Measurements from ENCODE around the gene PRKACA.

PRKACA gene

DNA sequence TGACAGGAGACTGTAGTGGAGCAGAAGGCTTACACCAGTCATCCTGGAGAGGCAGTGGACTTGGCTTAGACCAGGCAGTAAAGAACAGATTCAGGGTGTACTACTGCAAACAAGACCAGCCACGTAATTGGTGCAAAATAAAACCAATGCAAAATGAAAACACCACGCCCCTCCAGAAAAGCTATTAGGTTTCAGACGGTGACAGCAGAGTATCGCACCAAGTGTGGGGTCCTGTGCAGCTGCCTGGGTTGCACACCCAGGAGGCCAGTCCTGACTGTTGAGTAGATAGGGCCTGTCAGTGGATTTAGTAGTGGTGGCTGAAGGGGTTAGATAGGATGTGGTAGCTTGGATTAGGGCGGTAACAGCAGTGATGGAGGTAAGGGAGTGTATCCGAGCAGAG, 5.4 kb upstream of the PRKACA start:
- no peak overlapping the region for H3K4me3 ChIP-seq (ENCODE audit: low read depth, low read length)
- TF ChIP-seq MYC (IDR thresholded peaks at IDR 0.05; ENCODE audit: low read depth, low read length) (no peak), POLR2A (IDR thresholded peaks at IDR 0.05; ENCODE audit: extremely low read depth, insufficient read length) (no peak)
- TF ChIP-seq, protein P1, sequence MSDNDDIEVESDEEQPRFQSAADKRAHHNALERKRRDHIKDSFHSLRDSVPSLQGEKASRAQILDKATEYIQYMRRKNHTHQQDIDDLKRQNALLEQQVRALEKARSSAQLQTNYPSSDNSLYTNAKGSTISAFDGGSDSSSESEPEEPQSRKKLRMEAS (IDR thresholded peaks at IDR 0.05; ENCODE audit: low read depth, low read length): no peak
- TF ChIP-seq, protein P2, sequence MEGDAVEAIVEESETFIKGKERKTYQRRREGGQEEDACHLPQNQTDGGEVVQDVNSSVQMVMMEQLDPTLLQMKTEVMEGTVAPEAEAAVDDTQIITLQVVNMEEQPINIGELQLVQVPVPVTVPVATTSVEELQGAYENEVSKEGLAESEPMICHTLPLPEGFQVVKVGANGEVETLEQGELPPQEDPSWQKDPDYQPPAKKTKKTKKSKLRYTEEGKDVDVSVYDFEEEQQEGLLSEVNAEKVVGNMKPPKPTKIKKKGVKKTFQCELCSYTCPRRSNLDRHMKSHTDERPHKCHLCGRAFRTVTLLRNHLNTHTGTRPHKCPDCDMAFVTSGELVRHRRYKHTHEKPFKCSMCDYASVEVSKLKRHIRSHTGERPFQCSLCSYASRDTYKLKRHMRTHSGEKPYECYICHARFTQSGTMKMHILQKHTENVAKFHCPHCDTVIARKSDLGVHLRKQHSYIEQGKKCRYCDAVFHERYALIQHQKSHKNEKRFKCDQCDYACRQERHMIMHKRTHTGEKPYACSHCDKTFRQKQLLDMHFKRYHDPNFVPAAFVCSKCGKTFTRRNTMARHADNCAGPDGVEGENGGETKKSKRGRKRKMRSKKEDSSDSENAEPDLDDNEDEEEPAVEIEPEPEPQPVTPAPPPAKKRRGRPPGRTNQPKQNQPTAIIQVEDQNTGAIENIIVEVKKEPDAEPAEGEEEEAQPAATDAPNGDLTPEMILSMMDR (IDR thresholded peaks at IDR 0.05; ENCODE audit: low read depth, low read length): no peak
- DNase-seq (ENCODE audit: low read depth): no peak

DNA sequence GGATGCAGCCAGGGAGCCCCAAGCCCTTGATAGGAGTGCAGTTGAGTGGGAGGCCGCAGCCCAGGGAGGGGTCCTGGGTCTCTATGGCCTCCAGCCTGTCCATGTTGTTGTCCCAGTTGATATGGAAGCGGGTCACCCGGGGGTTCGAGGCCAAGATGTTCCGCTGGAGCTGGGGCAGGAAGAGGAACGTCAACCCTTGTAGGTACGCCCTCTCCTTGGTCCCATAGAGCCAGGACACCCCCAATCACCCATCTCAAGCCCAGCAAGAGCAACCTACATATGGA, 2.9 kb upstream of the PRKACA start:
- no peak for DNase-seq (ENCODE audit: low read depth)
- TF ChIP-seq, protein P2 (IDR thresholded peaks at IDR 0.05; ENCODE audit: low read depth, low read length): no peak
- TF ChIP-seq POLR2A (IDR thresholded peaks at IDR 0.05; ENCODE audit: extremely low read depth, insufficient read length): no peak
- TF ChIP-seq, protein P1 (IDR thresholded peaks at IDR 0.05; ENCODE audit: low read depth, low read length): no peak
- no peak for TF ChIP-seq MYC (IDR thresholded peaks at IDR 0.05; ENCODE audit: low read depth, low read length)
- H3K4me3 ChIP-seq (ENCODE audit: low read depth, low read length): no peak overlapping the region

DNA sequence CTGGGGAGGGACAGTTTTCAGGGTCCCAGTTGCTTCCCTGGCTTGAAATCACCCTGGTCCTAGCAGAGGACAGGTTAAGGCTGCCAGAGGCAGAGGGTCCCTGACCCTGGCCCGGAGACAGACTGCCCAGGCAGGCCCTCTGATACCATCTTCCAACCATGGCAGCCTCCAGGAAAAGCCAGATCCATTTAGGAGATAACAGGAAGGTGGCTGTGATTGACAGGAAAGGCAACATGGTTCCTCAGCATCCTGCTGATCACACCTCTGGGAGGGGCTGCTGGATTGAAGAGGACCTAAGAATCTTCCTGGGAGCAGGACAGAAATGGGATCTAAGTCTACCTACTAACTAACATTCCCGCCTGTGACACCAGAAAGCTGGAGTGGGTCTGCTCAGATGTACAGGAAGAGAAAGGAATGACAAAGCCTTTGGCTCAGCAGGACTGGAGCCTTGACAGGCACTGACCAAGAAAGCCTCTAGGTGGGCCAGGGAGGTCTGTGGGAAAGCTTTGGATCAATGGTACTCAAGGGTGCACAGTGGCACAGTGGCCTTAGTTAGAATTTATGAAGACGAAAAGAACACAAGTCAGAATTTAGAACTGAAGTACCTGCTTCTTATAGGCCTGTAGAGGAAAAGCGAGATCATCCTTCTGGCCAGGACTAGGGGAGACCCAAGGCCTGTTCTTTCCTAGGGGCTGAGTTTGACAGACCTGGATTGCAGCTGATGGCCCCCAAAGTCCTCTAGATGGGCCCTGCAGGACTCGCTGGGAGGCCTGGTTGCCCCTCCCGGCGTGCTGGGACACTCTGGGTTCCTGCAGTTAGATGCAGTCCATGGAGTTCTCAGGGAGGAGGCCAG, 2.3 kb upstream of the PRKACA start:
- DNase-seq (ENCODE audit: low read depth): no peak
- no peak for TF ChIP-seq POLR2A (IDR thresholded peaks at IDR 0.05; ENCODE audit: extremely low read depth, insufficient read length)
- TF ChIP-seq, protein P1 (IDR thresholded peaks at IDR 0.05; ENCODE audit: low read depth, low read length): no peak
- TF ChIP-seq, protein P2 (IDR thresholded peaks at IDR 0.05; ENCODE audit: low read depth, low read length): no peak
- no peak for TF ChIP-seq MYC (IDR thresholded peaks at IDR 0.05; ENCODE audit: low read depth, low read length)
- H3K4me3 ChIP-seq (ENCODE audit: low read depth, low read length): peak overlapping the region; percentile 54

DNA sequence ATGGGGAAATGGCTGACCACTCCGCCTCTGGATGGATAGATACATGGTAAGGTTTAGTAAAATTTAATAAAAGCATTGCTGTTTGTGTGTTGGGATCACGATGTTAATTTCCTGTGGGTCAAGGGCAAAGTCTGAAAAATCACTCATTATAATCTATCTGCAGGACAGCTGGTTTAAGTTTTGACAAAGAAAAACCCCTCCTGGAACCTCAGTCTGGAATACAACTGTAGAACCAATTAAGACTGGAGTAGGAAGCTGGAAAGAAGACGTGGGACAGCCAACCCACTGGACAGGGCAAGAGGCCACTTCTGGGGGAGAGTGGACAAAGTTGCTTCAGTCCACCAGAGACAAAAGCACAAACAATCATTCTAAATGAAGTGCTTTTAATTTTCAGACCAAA, 1.6 kb upstream of the PRKACA start:
- no peak for TF ChIP-seq POLR2A (IDR thresholded peaks at IDR 0.05; ENCODE audit: extremely low read depth, insufficient read length)
- peak overlapping the region; percentile 54 for H3K4me3 ChIP-seq (ENCODE audit: low read depth, low read length)
- no peak for DNase-seq (ENCODE audit: low read depth)

DNA sequence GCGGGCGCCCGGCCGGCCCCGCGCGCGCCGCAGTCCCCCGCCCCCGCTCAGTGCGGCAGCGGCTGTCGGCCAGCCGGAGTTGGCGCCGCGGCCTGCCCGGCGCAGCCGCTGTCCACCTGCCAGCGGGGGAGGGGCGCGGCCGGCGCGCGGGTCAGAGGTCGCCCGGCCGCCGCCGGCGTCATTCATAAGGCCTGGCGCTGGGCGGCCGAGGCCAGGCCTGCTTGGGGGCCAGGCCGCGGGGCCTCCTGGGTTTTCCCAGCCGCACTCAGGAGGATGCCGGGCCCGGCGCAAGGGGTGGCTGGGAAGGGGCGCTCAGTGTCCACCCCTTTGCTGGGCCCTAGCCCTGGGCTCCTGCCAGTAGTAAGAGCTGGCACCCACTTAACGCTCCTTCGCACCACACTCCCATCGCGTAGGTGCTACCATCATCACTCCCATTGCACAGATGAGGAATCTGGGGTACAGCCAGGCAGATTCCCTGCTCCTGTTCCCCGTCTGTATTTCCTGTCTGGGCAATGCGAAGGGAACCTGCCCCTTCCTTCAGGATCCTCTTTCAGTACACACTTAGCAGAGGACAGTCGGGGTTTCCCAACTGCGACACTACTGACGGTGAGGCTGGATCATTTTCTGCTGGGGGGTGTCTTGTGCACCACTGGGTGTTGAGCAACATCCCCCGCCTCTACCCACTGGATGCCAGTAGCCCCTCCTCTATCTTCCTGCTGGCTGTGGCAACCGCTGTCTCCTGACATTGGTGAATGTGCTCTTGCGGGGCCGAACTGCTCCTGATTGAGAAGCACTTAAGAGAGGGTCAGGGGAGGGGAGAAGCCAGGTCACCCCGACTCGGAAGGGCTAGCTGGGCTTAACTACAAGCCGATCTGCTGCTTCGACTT, 846 bp upstream of the PRKACA start:
- H3K4me3 ChIP-seq (ENCODE audit: low read depth, low read length): peak overlapping the region; percentile 54
- peak; percentile 96 for DNase-seq (ENCODE audit: low read depth)
- peak; percentile 42 for TF ChIP-seq MYC (IDR thresholded peaks at IDR 0.05; ENCODE audit: low read depth, low read length)
- TF ChIP-seq POLR2A (IDR thresholded peaks at IDR 0.05; ENCODE audit: extremely low read depth, insufficient read length): peak; percentile 53
- TF ChIP-seq, protein P2 (IDR thresholded peaks at IDR 0.05; ENCODE audit: low read depth, low read length): no peak
- TF ChIP-seq, protein P1 (IDR thresholded peaks at IDR 0.05; ENCODE audit: low read depth, low read length): peak; percentile 61; the same call in 1 of the 2 replicates

Measured in NB4 (cell line).